D721Med (cell line): Measurements from ENCODE around the gene BPIFA2.

Experiments
- DNase-seq: peaks from one replicate; pipeline ENCODE4 v3.0.0; 2011; ENCODE audit warnings: low spot score; ENCODE audit not compliant: insufficient read length
- FAIRE-seq: peaks from 2 replicates; lab custom pipeline; 2011; peaks lifted over from hg19 to GRCh38; lab: Jason Lieb, UNC
- CTCF ChIP-seq: IDR thresholded peaks from 2 replicates; pipeline ENCODE4 v1.5.1; 2012; ENCODE audit warnings: mild to moderate bottlenecking, control low read depth; ENCODE audit not compliant: insufficient read depth; ENCODE audit errors: missing control alignments

Gene BPIFA2

GRCh38 chr20:33139467-33139866, 28.5 kb upstream of the BPIFA2 start:
- FAIRE-seq (no peak), DNase-seq (no peak)
- TF ChIP-seq CTCF: no peak

GRCh38 chr20:33145521-33145920, 22.4 kb upstream of the BPIFA2 start:
- FAIRE-seq (no peak), DNase-seq (no peak)
- no peak for TF ChIP-seq CTCF

- DNase-seq (no peak), FAIRE-seq (no peak)
- no peak for TF ChIP-seq CTCF
Measured at GRCh38 chr20:33147299-33147698, 20.7 kb upstream of the BPIFA2 start.

- TF ChIP-seq CTCF: no peak
- FAIRE-seq (no peak), DNase-seq (no peak)
Measured at GRCh38 chr20:33148040-33148439, 19.9 kb upstream of the BPIFA2 start.

- DNase-seq (no peak), FAIRE-seq (no peak)
- no peak for TF ChIP-seq CTCF
Measured at GRCh38 chr20:33154252-33154651, 13.7 kb upstream of the BPIFA2 start.

GRCh38 chr20:33158637-33159385, 9.1 kb upstream of the BPIFA2 start:
- TF ChIP-seq CTCF: no peak
- FAIRE-seq: no peak
- no peak for DNase-seq

GRCh38 chr20:33159713-33160112, 8.2 kb upstream of the BPIFA2 start:
- TF ChIP-seq CTCF: no peak
- DNase-seq: no peak
- FAIRE-seq: no peak
